Coronary artery (tissue), 2 donors: ENCODE results near the gene COMMD1.
"Not testable (repeated sequence)": the region's sequence is repeated elsewhere in the genome, so short reads cannot be mapped to it uniquely, and the experiment has no call there.

Experiments used
- DNase-seq: peaks from one replicate; pipeline ENCODE4 v3.0.0-alpha.2; 2017; ENCODE audit warnings: low spot score
- H3K27ac ChIP-seq, 2 donors: fragments of 200-600 bp; sonication (generic); one replicate each; pipeline ENCODE4 v1.5.1; 2016 to 2019
- H3K4me3 ChIP-seq: fragments of 200-600 bp; sonication (generic); 2 replicates; pipeline ENCODE4 v1.5.1; 2016; ENCODE audit warnings: mild to moderate bottlenecking, moderate library complexity
- CTCF ChIP-seq: fragments of 200-600 bp; sonication (generic); IDR thresholded peaks from one replicate; pipeline ENCODE4 v1.5.1; 2019; ENCODE audit warnings: antibody characterized with exemption

The COMMD1 gene

GRCh38 chr2:61951881-61952280 is 46.4 kb downstream of the COMMD1 start:
- Histone ChIP-seq H3K27ac (no peak overlapping the region), H3K4me3 (no peak overlapping the region)
- no peak for TF ChIP-seq CTCF
- no peak for DNase-seq

GRCh38 chr2:61952288-61952687 is 46.8 kb downstream of the COMMD1 start:
- no peak for DNase-seq
- TF ChIP-seq CTCF: no peak
- Histone ChIP-seq H3K27ac (no peak overlapping the region), H3K4me3 (no peak overlapping the region)

GRCh38 chr2:61954856-61955255 is 49.4 kb downstream of the COMMD1 start:
- DNase-seq, H3K27ac ChIP-seq: not testable (repeated sequence)

GRCh38 chr2:61959381-61960293 is 54.2 kb downstream of the COMMD1 start:
- no peak for DNase-seq
- TF ChIP-seq CTCF: no peak

More at GRCh38 chr2:61954856-61955255, 49.4 kb downstream of the COMMD1 start:
- H3K4me3 ChIP-seq: not testable (repeated sequence)

GRCh38 chr2:61961231-61961901 is 55.9 kb downstream of the COMMD1 start:
- no peak overlapping the region for H3K27ac ChIP-seq
- no peak for TF ChIP-seq CTCF
- H3K4me3 ChIP-seq: no peak overlapping the region
- no peak for DNase-seq

More at GRCh38 chr2:61959381-61960293, 54.2 kb downstream of the COMMD1 start:
- Histone ChIP-seq H3K4me3 (no peak overlapping the region), H3K27ac (no peak overlapping the region)

GRCh38 chr2:61962095-61962984 is 56.9 kb downstream of the COMMD1 start:
- DNase-seq: no peak
- no peak for TF ChIP-seq CTCF
- no peak overlapping the region for H3K4me3 ChIP-seq
- H3K27ac ChIP-seq: peak overlapping the region; percentile 30 to 59
